Suppressor macrophage treated with lipopolysaccharide for 4 hours (primary cell): ENCODE measurements around the gene MZB1.
"Not testable (repeated sequence)": the region's sequence is repeated elsewhere in the genome, so short reads cannot be mapped to it uniquely, and the experiment has no call there.

Source experiments
- DNase-seq: peaks from one replicate; pipeline ENCODE4 v3.0.0-alpha.2; 2020

Gene MZB1

DNA sequence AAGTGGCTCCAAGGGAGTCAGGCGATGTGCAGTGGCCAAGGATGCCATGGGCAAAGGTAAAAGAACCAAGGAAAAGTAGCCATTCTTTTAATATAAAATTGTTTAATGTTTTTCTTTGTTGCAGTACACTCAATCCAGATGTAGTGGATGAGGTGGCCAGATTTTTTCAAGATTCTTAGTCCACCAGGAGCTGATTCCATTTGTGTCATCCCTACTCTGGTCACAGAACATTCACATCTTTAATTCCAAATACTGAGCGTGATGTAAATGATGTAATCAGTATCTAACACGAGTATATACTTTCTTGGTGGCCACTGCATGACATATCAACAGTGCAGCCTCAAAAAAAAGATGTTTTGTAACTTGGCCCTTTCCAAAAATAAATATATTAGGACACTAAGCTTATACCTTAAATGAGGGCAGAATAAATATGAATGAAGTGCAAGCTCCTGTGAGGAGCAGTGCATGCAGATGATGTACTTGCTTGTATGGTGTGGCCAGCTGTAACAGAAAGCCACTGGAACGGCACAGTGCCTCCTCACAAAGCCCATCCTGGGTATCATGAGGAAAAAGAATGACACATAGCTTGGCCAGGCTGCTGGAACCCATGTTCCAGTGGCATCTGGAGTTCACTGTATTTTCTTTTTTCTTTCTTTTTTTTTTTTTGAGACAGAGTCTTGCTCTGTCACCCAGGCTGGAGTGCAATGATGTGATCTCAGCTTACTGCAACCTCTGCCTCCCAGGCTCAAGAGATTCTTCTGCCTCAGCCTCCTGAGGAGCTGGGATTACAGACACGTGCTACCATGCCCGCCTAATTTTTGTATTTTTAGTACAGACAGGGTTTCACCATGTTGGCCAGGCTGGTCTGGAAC, 20.6 kb upstream of the MZB1 start:
- no peak for DNase-seq

DNA sequence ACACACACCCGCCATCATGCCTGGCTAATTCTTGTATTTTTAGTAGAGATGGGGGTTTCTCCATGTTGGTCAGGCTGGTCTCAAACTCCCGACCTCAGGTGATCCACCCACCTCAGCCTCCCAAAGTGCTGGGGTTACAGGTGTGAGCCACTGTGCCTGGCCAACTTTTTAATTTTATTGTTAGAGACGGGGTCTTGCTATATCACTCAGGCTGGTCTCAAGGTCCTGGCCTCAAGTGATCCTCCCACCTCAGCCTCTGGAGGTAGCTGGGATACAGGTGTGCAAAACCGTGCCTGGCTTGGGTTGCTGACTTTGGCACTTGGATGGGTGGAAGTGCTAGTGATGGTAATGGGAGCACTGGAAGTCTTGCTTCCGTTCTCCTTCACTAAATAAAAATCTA, 19.4 kb upstream of the MZB1 start:
- not testable (repeated sequence) for DNase-seq

DNA sequence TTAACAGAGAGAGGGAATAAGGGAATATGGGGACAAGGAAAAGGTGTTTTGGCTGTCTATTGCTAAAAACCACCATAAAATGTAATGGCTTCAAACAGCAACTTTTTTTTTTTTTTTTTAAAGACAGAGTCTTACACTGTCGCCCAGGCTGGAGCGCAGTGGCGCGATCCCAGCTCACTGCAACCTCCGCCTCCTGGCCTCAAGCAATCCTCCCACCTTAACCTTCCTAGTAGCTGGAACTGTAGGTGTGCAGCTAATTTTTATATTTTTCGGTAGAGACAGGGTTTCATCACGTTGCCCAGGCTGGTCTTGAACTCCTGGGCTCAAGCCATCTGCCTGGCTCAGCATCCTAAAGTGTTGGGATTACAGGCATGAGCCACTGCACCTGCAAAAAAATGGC, 18.5 kb upstream of the MZB1 start:
- no peak for DNase-seq

DNA sequence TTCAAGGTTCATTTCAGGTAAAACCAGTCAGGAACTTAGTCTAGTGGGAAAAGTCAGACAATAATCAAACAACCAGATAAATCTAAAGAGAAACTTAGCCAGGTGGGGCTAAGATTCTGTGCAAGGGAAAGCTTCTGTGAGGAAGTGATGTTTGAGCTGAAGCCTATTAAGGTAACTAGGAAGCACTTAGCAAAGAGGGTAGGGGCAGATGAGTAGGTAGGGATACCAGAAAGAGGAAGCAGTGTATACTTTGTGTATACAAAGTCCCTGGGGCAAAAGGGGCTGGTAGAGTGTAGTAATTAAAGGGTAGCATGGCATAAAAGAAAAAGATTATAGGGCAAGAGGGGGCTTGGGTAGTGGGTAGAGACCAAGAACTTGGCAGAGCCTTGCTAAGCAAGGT, 17.8 kb upstream of the MZB1 start:
- DNase-seq = no peak

DNA sequence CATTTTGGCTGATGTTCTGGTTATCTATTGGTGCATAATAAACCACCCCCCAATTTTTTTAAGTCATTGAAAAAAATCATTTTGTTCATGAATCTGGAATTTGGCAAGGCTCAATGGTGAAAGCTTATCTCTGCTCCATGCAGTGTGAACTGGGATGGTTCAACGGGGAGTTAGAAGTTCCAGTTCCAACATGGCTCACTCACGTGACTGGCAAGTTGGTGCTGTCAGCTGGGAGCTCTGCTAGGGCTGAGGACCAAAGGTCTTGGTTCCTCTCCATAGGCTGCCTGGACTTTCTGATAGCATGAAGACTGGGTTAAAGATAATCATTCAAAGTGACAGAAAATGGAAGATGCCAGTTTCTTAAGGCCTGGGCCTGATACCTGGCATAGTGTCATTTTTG, 17.2 kb upstream of the MZB1 start:
- no peak for DNase-seq

DNA sequence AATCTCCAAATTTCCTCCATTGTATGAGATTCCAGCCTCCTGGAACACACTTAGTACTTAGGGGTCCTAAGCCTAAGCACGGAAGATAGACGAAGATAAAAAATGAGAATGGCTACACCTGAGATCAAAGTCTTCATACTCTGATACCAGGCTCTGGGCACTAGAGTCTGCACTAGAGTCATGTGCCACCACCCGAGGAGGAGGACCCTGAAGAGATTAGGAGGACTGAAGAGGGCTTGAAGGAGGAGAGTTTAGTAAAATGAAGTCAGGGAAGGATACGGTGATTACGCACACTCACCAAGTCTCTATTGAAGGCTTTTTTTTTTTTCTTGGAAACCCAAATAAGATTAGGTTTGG, 14.7 kb upstream of the MZB1 start:
- DNase-seq = no peak

DNA sequence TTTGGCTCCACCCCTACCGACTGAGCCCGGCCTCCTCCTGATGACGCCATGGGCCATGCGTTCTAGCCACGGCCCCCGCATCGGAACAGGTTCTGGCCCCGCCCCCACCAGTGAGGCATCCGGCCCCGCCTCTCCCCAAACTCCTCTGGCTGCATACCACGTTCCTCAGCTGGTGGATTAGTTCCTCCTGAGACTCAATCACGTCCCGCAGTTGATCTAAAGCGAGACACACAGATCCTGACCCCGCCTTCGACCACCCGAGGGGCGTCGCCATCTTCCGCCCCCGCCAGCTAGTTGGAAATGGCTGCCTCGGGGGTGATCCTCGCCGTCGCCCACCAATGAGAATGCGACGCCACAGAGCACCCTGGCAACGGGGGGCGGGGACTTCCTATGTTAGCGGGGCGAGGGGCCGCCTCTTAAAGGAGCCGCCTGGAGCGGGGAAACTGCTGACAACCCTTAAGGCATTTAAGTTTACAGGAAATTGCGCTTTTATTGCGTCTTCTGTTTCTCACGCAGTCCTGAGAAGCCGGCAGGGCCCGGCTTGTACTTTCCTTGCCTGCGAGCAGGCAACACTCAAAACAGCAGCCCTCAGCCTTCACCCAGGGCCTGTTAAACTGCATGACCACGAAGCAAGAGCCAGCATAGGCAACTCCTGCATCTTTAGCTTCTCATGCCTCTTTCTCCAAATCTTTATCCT, 14.2 kb upstream of the MZB1 start, which contains the start of gene SPATA24:
TSS of gene SPATA24 (minus strand) at position 303 of the 697 bp plus-strand sequence. CDS start at position 274, 29 bp downstream.
- peak; percentile 98 for DNase-seq

DNA sequence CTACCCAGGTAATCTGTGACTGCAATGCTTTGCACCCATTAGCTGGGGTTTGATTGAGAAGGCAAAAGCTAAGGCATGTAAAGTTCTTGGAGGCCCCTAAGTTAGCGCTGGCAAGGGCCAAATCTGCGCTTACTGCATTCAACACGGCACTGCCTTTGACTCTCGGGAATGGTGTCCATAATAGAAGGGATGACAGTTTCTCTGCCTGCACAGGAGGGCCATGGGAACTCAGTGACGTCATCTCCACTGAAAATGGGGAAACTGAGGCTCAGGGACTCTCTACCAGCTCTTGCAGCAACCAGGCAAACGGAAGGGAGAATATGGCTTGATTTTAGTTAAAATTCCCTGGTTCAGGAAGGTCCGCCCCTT, 13.7 kb upstream of the MZB1 start:
- DNase-seq = no peak

DNA sequence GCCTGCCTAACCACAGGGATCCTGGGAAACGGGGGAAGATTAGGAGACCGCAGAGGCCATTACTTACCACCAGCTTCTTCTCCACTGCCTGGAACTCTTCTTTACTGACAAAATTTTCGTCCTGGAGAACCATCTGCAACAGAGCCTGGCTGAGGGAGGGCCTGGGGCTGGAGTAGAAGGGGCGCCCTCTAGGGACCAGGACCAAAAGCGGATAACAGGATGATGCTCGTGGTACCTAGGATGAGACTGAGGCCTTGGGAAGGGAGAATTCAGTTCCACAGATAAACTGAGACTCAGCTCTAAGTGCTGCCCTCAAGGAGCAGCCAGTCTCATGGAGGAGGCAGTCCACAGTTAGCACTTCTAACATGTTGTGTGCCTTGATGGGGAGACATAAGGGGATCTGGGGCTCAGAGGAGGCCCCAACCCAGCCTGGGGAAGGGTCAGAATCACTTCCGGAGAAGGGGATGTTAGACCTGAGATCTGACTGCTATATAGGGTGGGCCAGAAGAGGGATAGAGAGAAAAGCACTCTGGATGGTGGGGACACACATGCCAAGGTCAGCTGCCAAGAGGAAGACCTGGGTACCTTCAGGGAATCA, 12.9 kb upstream of the MZB1 start:
- peak; percentile 45 for DNase-seq

DNA sequence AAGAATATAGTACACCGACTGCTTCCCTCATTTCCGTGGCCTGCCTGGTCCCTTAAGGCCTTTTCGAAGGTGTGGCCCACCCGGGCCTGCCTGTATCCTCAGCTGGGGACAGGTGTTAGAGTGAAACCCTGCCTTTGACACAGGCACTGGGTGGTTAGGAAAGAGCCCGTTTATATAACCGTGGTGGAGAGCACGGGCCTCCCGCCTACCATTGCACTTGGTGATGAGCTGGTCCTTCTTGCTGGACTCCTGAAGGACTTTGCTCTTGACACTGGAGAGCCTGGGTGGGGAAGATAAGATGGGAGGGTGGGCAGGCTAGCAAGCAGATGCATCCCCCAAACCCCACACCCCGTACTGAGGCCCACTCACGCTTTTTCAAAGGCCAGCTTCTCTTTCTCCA, 11.8 kb upstream of the MZB1 start:
- no peak for DNase-seq

DNA sequence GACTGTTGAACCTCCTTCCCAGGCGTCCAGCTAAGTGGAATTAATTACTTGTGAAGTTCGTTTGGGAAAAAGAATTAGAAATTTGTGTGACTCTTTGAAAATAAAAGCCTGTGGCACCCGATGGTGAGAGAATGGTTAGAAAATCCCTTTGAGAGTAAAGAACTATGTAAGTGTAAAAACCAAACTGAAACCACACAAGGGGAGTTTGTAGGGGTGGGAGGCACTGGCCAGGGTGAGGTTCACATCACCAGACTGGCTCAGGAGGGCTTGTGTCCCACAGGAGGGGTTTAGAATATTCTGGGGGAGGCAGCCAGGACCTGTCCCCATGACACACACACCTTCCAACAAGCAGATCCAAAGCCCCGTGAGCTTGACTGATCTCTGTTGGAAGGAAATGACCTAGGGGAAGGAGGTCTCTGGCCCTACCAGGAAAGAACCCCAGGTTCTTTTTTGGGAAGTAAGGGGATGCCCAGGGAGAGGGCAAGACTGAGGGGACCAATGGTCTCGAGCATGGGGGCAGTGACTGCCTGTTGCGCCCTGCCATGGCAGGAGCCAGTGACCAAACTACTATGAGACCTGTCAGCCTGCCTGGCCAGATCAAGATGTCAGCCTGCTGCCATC, 9.9 kb upstream of the MZB1 start:
- DNase-seq = no peak

DNA sequence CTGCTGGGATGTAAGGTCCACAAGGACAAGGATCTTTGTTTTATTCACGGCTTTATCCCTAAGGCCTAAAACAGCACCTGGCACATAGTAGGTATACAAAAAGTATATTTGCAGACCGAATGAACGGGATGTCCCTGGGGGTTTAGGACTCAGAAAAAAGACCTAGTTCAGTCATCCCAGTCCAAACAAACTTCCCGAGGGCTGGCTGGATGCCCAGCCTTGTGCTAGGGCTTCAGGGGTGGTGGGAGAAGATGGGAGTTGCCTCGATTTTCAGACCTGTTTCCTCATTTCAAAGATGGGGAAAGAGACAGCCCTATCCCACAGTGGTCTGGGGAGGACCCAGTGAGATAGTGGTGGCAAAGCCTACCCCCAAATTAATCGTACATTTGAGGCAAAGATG, 8.2 kb upstream of the MZB1 start:
- DNase-seq = no peak

DNA sequence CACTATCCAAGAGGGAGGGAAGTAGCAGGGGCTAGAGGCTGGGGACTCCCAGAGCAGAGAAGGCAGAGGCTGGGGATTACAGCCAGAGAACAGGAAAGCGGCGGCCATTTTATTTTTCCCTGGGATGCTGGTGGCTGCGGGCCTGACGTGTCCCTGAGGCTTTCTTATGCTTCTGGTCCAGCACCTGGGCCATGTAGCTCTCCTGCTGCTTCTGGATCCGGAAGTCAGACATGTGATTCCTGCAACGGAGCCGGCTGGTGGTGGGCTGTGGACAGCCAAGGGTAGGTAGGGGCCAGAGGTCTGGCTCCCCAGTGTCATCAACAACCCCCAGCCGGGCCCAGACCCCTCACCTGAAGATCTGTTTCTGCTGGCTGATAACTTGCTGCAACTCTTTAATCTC, 7.0 kb upstream of the MZB1 start:
- no peak for DNase-seq

DNA sequence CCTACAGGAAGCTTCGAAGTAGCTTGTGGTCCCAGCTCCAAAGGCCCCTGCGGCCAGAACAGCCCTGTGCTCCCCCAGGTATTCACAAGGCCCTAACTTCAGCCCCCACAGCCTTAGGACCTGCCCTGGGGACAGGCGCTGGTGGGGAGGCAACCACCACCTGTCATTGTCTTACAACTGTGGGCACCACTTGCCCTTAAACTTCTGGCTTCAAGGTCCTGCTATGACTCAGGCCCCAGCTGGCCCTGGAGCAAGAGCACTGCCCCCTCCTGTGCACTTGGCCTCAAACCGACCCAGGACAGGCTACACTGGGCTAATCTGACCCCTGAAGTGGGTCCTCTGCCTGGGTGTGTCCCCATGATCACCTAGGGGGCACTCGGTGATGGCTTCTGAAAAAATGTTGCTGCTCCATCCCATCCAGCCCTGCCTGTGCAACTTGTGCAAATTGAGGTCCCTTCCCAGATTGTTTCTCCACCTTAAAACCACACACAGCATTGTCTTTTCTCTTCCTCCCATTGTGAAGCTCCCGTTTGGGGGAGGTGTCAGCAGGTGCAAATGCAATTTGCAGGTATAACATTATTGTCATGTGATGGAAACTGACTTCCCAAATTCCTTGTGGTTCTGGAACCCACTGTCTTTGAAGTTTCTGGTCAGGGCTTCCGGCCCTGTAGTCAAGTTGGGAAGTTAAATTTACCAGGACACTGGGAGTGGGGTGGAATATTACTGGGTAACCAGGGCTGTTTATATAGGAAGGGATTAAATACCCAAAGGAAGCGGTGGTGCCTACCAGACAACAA, 6.3 kb upstream of the MZB1 start:
- no peak for DNase-seq

DNA sequence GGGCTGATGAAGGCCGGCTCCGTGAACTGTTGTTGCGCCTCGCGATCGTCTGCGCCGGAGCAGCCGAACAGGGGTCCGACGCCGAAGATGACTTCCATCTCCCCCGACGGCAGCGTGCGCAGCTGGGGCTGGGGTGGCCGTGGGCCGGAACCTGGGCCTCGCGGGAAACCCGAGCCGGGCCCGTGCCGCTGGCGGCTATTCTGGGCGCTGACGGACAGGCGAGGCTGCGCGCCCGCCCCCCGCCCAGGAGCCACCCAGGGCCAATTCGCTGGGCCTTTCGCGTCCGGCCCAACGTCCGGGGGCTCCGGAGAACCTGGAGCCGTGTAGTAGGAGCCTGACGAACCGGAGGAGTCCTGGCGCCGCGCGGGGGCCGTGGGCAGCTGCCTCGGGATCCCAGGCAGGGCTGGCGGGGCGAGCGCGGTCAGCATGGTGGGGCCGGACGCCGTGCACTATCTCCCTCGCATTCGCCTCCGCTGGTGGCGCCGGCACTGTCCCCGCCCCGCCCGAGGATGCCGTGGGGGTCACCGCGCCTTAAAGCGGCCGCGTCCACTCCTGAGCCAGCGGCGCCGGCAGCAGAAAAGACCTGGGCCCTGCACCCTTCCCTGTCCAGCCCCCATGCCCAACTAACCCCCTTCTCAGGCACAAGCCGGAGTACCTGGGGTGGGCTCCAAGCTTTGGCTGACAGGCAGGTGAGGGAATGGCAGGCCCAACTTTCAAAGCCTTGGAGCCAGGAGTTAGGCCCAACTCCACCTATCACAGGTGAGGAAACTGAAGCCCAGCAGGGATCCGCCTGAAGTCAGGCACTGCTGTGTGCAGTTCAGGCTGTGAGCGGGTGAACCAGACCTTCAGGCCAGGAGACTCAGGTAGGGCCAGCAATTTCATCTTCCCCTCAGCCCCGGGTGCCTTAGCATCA, 5.2 kb upstream of the MZB1 start, which contains the start of gene PROB1:
TSS of gene PROB1 (minus strand) at position 451 of the 913 bp plus-strand sequence. CDS start at position 428, 23 bp downstream.
- DNase-seq = no peak

DNA sequence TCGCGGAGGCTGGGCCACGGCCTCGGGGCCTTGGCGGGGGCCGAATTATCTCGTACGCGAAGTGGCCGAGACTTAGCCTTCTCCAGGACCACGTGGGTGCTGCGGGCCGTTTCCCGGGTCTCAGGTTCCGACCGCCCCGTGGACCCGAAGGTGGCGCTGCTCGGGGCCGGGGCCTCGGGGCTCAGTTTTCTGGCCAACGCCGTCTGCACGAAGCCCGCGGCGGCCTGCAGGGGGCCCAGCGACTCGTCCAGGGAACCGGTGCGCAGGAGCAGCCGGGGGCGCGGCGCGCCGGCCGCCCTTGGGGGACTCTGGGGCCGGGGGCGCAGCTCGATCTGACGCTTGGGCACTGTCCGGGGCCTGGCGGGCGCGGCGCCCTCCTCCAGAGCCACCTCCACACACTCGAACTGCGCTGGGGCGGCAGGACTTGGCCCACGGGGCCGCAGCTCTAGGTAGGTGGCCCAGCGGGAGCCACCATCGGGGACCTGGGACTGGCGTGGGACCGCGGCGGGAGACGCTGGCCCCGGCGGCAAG, 4.5 kb upstream of the MZB1 start:
- no peak for DNase-seq

DNA sequence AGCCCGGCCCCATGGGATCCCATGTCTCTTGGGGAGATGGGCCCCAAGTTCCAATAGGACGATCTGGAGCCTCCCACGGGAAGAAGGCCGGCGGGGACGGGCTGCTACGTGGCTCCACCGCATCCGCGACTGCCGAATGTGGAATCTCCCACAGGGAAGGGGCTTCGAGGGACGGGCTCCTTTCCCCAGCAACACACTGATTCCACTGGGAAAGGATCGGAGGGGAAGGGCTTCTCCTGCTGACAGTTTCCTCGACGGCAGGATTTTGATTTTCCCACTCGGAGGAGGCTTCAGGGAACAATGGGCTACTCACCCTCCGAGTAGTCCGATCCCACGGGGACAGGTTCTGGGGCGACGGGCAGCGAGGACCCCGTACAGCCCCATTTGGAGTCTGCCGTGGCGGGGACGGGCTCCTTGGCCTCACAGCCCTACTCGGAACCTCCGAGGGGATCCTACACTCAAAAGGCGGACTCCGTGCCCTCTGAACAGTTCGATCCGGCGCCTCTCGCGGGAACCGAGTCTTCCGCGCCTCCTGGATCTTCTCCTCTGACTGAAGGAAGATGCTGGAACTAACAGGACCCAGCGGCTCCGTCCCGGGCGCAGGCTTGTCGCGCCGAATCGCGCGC, 3.9 kb upstream of the MZB1 start:
- no peak for DNase-seq

DNA sequence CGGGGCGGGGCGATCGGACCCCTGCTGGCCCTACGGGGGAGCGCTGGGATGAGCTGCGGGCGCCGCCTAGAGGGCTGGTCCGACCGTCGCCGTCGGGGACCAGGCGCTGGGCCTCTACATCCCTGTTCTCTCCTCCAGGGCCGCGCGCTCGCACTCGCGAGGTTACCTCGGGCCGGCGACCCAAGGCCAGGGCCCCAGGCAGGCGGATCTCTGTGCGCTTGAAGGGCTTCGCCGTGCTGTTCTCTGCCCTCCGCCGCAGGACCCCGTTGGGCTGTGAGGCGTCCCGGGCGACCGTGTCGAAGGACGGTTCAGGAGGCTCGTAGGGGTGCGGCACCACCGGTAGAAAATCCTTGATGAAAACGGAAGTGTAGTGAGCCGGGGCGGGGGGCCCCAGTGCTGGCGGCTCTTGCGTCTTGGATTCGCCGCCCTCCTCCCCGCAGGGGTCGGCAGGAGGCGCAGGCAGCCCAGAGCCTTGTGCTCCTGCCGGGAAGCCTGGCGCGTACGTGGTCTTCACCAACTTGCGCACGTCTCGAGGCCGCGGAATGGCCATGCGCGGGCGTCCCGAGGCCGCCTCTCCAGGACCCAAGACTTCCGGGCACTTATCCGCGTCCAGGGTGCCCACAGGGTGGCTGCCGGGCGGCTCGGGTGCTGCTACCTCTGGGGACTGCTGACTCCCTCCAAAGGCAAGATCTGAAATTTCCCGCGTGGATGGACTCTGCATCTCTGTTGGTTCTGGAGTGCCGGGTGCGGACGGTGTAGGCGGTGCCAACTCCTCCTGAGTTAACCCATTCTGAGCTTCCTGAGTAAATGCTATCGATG, 3.2 kb upstream of the MZB1 start:
- peak; percentile 73 for DNase-seq

DNA sequence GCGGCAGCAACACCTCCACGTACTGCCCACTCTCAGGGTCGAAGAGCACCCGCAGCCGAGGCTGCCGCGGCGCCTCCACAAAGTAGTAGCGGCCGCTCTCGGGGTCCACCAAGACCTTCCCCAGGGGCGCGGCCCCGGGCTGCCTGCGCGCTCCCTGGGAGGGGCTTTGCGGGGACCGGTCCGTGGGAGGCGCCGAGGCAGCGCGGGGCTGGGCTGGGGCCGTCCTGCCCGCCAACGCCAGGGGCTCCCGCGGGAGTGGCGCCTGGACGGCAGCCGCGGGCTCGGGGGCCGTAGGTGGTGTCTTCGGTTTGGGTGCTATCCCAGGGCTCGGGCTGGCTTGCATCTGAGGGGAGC, 2.6 kb upstream of the MZB1 start:
- DNase-seq = no peak
